ENCODE data around the gene SMURF1. TPM values are rescaled to one million over a fixed set of nuclear protein-coding genes. Genes with fewer than 3 reads are reported as not detected.

The SMURF1 gene
- total RNA-seq, 1 donor from 2014 or later = 31.9 TPM

DNA sequence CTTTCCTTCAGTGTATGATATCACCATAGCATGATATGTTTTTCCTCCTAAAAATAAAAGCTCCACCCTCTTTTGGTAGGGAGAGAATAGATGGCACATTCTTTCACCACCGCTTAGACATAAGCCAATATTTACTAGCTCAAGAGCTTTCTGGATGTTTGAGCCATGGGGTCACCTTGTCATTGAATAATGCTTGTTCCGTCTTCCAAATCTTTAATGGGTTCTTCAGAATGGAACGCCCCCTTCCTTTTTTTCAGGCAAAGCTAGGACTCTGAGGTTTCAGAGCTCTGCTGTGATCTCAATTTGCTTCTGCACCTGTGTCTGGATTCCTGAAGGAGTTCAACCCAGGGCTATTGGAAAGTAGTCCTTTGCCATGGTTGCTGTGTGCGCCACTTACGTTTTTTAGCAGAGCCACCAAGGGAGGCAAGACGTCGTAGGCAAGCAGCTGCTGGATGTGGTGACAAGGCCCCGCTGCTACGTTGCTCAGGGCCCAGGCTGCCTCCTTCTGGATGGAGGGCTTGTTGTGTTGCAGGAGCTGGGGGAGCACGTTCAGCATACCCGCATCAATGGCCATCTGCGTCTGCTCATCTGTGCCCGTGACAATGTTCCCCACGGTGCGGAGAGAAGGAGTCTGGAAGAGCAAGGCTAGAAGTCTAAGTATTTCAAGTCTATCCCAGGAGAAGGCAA lies 40.8 kb upstream of the SMURF1 start:
- peaks cover 4% of the 10 kb centered on the region for H3K4me1 Mint-ChIP-seq (ENCODE audit: low read depth)
- peaks cover 53% of the 10 kb centered on the region for H3K27me3 Mint-ChIP-seq
- H3K9me3 Mint-ChIP-seq (ENCODE audit: low read depth) = no peaks in the 10 kb centered on the region
- no peaks in the 10 kb centered on the region for H3K36me3 Mint-ChIP-seq (ENCODE audit: insufficient read depth)
- no peak for TF ChIP-seq CTCF (IDR thresholded peaks at IDR 0.05; ENCODE audit: unreplicated experiment)
- H3K4me3 Mint-ChIP-seq (ENCODE audit: low read depth) = no peak overlapping the region
- H3K27ac Mint-ChIP-seq = no peak overlapping the region
- DNase-seq (ENCODE audit: low spot score, unreplicated experiment) = no peak

GRCh38 chr7:99180067-99180650 lies 36.3 kb upstream of the SMURF1 start:
- Mint-ChIP-seq H3K27me3 (peaks cover 48% of the 10 kb centered on the region), H3K36me3 (ENCODE audit: insufficient read depth) (no peaks in the 10 kb centered on the region), H3K4me1 (ENCODE audit: low read depth) (peaks cover 4% of the 10 kb centered on the region), H3K27ac (no peak overlapping the region), H3K9me3 (ENCODE audit: low read depth) (no peaks in the 10 kb centered on the region), H3K4me3 (ENCODE audit: low read depth) (no peak overlapping the region)
- no peak for DNase-seq (ENCODE audit: low spot score, unreplicated experiment)
- no peak for TF ChIP-seq CTCF (IDR thresholded peaks at IDR 0.05; ENCODE audit: unreplicated experiment)

DNA sequence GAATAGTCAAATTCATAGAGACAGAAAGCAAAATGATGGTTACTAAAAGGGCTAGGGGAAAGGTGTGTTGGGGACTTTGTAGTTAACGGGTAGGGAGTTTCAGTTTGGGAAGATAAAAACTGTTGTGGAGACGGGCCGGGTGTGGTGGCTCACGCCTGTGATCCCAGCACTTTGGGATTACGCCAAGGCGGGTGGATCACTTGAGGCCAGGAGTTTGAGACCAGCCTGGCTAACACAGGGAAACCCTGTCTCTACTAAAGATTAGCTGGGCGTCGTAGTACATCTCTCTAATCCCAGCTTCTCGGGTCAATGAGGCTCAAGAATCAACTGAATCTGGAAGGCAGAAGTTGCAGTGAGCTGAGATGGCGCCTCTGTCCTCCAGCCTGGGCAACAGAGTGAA lies 33.3 kb upstream of the SMURF1 start:
- no peak for TF ChIP-seq CTCF (IDR thresholded peaks at IDR 0.05; ENCODE audit: unreplicated experiment)
- Mint-ChIP-seq H3K36me3 (ENCODE audit: insufficient read depth) (no peaks in the 10 kb centered on the region), H3K9me3 (ENCODE audit: low read depth) (no peaks in the 10 kb centered on the region), H3K27me3 (peaks cover 41% of the 10 kb centered on the region), H3K4me3 (ENCODE audit: low read depth) (no peak overlapping the region), H3K27ac (no peak overlapping the region), H3K4me1 (ENCODE audit: low read depth) (no peaks in the 10 kb centered on the region)
- no peak for DNase-seq (ENCODE audit: low spot score, unreplicated experiment)

DNA sequence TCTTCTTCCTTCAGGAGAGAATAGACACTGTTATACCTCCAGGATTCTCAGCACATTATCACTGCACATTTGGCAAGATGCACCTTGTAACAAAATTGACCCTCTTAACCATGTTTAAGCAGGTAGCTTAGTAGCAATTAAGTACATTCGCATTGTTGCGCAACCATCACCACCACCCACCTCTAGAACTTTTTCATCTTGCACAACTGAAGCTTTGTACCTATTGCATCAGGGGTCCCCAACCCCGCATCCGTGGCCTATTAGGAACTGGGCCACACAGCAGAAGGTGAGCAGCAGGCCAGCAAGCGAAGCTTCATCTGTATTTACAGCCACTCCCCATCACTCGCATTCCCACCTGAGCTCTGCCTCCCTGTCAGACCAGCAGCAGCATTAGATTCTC lies 29.9 kb upstream of the SMURF1 start:
- H3K27ac Mint-ChIP-seq = no peak overlapping the region
- H3K4me3 Mint-ChIP-seq (ENCODE audit: low read depth) = no peak overlapping the region
- H3K27me3 Mint-ChIP-seq = peaks cover 18% of the 10 kb centered on the region
- H3K9me3 Mint-ChIP-seq (ENCODE audit: low read depth) = no peaks in the 10 kb centered on the region
- no peaks in the 10 kb centered on the region for H3K36me3 Mint-ChIP-seq (ENCODE audit: insufficient read depth)
- no peak for DNase-seq (ENCODE audit: low spot score, unreplicated experiment)
- H3K4me1 Mint-ChIP-seq (ENCODE audit: low read depth) = peaks cover 4% of the 10 kb centered on the region
- no peak for TF ChIP-seq CTCF (IDR thresholded peaks at IDR 0.05; ENCODE audit: unreplicated experiment)

DNA sequence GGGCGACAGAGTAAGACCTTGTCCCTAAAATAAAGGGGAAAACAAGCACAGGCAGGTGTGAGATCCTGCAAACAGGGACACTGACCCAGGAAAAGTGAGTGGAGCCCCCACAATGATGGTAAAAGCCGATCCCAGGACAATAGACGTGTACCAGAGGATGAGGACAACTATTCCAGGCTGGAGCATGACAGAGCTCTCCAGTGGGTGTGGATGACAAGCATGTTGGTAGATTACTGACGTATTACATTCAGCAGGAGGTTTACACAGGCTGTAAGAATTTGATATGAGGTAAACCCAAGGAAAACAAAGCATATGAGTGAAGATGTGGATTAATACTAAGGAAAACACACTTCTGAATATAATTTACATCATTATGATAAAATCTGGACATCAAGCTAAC lies 27.8 kb upstream of the SMURF1 start:
- Mint-ChIP-seq H3K27ac (no peak overlapping the region), H3K4me1 (ENCODE audit: low read depth) (peaks cover 4% of the 10 kb centered on the region), H3K9me3 (ENCODE audit: low read depth) (no peaks in the 10 kb centered on the region), H3K36me3 (ENCODE audit: insufficient read depth) (no peaks in the 10 kb centered on the region), H3K27me3 (peaks cover 6% of the 10 kb centered on the region), H3K4me3 (ENCODE audit: low read depth) (no peak overlapping the region)
- TF ChIP-seq CTCF (IDR thresholded peaks at IDR 0.05; ENCODE audit: unreplicated experiment) = no peak
- no peak for DNase-seq (ENCODE audit: low spot score, unreplicated experiment)

All from progenitor cell of endocrine pancreas (in vitro differentiated cells).